ENCODE measurements around the gene TBC1D22B.
"Not testable (repeated sequence)": the region's sequence is repeated elsewhere in the genome, so short reads cannot be mapped to it uniquely, and the experiment has no call there.

The TBC1D22B gene

GRCh38 chr6:37330345-37330744 is 72.8 kb downstream of the TBC1D22B start:
- DNase-seq = not testable (repeated sequence)

GRCh38 chr6:37331047-37331446 is 73.5 kb downstream of the TBC1D22B start:
- no peak for DNase-seq

GRCh38 chr6:37332894-37333293 is 75.3 kb downstream of the TBC1D22B start:
- no peak for DNase-seq

GRCh38 chr6:37334047-37334446 is 76.5 kb downstream of the TBC1D22B start:
- no peak for DNase-seq

GRCh38 chr6:37338317-37338716 is 80.7 kb downstream of the TBC1D22B start:
- DNase-seq = not testable (repeated sequence)

- DNase-seq = no peak
These were observed 81.2 kb downstream of the TBC1D22B start for GRCh38 chr6:37338745-37339255.

GRCh38 chr6:37339741-37340638 is 82.4 kb downstream of the TBC1D22B start:
- no peak for DNase-seq

- DNase-seq = no peak
These were observed 83.0 kb downstream of the TBC1D22B start for GRCh38 chr6:37340639-37340943.

GRCh38 chr6:37343248-37343647 is 85.7 kb downstream of the TBC1D22B start:
- no peak for DNase-seq

GRCh38 chr6:37344308-37344707 is 86.7 kb downstream of the TBC1D22B start:
- no peak for DNase-seq

GRCh38 chr6:37345804-37346203 is 88.2 kb downstream of the TBC1D22B start:
- not testable (repeated sequence) for DNase-seq

GRCh38 chr6:37347177-37347576 is 89.6 kb downstream of the TBC1D22B start:
- no peak for DNase-seq

- DNase-seq = no peak
These were observed 90.1 kb downstream of the TBC1D22B start for GRCh38 chr6:37347670-37348111.

- no peak for DNase-seq
These were observed 93.5 kb downstream of the TBC1D22B start for GRCh38 chr6:37351027-37351426.

GRCh38 chr6:37352384-37352783 is 94.8 kb downstream of the TBC1D22B start:
- DNase-seq = no peak

- DNase-seq = peak; percentile 97
These were observed 96.4 kb downstream of the TBC1D22B start, which contains the start of gene RNF8 for GRCh38 chr6:37353761-37354525. RNF8 (plus strand) TSS chr6:37353983; CDS start chr6:37354165, 182 bp downstream.

GRCh38 chr6:37354526-37355384 is 97.2 kb downstream of the TBC1D22B start:
- DNase-seq = peak; percentile 12

GRCh38 chr6:37357288-37357687 is 99.7 kb downstream of the TBC1D22B start:
- no peak for DNase-seq

GRCh38 chr6:37357860-37358259 is 100.3 kb downstream of the TBC1D22B start:
- no peak for DNase-seq

- no peak for DNase-seq
These were observed 101.5 kb downstream of the TBC1D22B start for GRCh38 chr6:37359039-37359438.

GRCh38 chr6:37362101-37362828 is 104.7 kb downstream of the TBC1D22B start:
- DNase-seq = no peak

GRCh38 chr6:37365791-37366190 is 108.2 kb downstream of the TBC1D22B start:
- DNase-seq = no peak
